H1 (cell line): Measurements from ENCODE around the gene MBD3L2.
"Not testable (repeated sequence)": the region's sequence is repeated elsewhere in the genome, so short reads cannot be mapped to it uniquely, and the experiment has no call there.

Source experiments
- EZH2 ChIP-seq: fragments of 200-600 bp; sonication (generic); IDR thresholded peaks from 2 replicates; pipeline ENCODE4 v1.7.1; 2012; ENCODE audit warnings: low read depth, mild to moderate bottlenecking, moderate library complexity, low read length, inconsistent platforms; ENCODE audit not compliant: severe bottlenecking
- MAFK ChIP-seq: IDR thresholded peaks from 2 replicates; pipeline ENCODE4 v1.6.1; 2012; ENCODE audit warnings: low read depth, mild to moderate bottlenecking, improper control_type of control experiment, low read length
- POLR2AphosphoS5 ChIP-seq: IDR thresholded peaks from 2 replicates; pipeline ENCODE4 v1.6.1; 2011; ENCODE audit warnings: low read depth, low read length
- TF ChIP-seq, protein P1 (sequence below), 3 experiments: IDR thresholded peaks; 1 replicate in 2 of 3; 2 replicates in 1 of 3; pipeline versions ENCODE4 v1.5.1 to v1.6.1; 2011; ENCODE audit warnings: low read length in 3 of 3, mild to moderate bottlenecking in 3 of 3, inconsistent platforms in 2 of 3, low read depth in 1 of 3, moderate library complexity in 1 of 3; ENCODE audit not compliant: insufficient read depth in 1 of 3; ENCODE audit errors: control extremely low read depth in 1 of 3

DNA sequence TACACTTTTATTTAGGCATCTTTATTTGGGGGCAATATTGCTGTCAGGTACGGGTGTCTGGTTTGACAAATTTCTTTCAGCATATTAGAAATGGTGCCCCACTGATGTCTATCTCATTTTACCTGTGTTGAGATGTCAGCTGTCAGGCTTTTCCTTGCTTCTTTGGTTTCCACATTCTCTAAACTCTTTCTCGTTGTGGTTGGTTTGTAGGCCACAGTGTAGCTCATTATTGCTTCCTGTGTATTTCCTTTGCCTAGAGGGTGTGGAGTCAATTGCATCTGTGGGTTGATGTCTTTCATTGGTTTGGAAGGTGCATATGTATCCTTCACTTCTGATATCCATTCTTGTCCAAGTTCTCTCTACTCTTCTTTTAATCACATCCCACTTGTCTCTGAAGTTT is 10.9 kb downstream of the MBD3L2 start:
- TF ChIP-seq, protein P1, sequence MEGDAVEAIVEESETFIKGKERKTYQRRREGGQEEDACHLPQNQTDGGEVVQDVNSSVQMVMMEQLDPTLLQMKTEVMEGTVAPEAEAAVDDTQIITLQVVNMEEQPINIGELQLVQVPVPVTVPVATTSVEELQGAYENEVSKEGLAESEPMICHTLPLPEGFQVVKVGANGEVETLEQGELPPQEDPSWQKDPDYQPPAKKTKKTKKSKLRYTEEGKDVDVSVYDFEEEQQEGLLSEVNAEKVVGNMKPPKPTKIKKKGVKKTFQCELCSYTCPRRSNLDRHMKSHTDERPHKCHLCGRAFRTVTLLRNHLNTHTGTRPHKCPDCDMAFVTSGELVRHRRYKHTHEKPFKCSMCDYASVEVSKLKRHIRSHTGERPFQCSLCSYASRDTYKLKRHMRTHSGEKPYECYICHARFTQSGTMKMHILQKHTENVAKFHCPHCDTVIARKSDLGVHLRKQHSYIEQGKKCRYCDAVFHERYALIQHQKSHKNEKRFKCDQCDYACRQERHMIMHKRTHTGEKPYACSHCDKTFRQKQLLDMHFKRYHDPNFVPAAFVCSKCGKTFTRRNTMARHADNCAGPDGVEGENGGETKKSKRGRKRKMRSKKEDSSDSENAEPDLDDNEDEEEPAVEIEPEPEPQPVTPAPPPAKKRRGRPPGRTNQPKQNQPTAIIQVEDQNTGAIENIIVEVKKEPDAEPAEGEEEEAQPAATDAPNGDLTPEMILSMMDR (IDR thresholded peaks at IDR 0.05; ENCODE audit: control extremely low read depth in 1 of 3, insufficient read depth in 1 of 3, low read depth in 1 of 3, low read length in 3 of 3): not testable (repeated sequence)
- not testable (repeated sequence) for TF ChIP-seq POLR2AphosphoS5, MAFK, EZH2
